ENCODE measurements around the gene VPS45.

The VPS45 gene

DNA sequence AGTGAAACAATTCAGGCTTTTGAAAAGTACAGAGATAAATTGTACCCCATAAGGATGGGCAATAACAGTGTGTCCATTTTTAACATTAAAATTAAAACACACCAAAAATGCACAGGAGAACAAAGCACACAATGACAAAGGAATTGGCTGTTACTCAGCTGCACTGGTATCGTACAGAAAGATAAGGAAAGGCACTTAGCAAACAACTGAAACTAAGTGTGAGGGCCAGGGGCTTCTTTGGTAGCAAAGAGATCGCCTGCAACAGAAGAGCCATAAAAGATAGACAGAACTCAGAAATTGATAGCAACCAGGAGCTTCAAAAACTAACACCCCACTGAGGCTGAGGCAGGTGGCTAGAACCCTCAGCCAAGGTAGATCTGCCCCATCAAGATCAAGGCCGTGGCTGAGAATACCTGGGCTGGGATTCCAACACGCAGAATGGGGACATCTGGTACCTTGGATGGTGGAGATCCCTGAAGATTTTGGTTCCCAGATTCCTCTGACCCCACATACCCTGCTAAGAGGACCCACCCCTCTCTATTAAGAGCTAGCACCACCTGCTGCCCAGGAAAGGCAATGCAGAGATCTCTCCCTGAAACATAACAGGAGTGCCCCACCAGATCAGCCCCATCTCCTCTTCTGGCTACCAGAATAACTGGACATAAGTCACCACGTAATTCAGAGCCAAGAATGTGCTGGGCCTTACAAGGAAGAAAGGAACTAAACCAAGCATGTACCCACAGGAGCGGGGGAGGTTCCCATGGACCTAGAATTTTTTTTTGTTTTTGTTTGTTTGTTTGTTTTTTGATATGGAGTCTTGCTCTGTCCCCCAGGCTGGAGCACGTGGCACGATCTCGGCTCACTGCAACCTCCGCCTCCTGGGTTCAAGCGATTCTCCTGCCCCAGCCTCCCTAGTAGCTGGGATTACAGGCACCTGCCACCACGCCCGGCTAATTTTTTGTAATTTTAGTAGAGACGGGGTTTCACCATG, 98.3 kb downstream of the VPS45 start (continued):
- TF ChIP-seq, protein P1, sequence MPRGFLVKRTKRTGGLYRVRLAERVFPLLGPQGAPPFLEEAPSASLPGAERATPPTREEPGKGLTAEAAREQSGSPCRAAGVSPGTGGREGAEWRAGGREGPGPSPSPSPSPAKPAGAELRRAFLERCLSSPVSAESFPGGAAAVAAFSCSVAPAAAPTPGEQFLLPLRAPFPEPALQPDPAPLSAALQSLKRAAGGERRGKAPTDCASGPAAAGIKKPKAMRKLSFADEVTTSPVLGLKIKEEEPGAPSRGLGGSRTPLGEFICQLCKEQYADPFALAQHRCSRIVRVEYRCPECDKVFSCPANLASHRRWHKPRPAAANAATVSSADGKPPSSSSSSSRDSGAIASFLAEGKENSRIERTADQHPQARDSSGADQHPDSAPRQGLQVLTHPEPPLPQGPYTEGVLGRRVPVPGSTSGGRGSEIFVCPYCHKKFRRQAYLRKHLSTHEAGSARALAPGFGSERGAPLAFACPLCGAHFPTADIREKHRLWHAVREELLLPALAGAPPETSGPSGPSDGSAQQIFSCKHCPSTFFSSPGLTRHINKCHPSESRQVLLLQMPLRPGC (tag by site-specific recombination; IDR thresholded peaks at IDR 0.05) = no peak
- TF ChIP-seq GLI4 (tag by site-specific recombination; IDR thresholded peaks at IDR 0.05) = no peak
- no peak for TF ChIP-seq ZNF610 (tag by site-specific recombination; IDR thresholded peaks at IDR 0.05; ENCODE audit: borderline replicate concordance)
- no peak for TF ChIP-seq RBAK (tag by site-specific recombination; IDR thresholded peaks at IDR 0.05)
- no peak for TF ChIP-seq ZNF561 (tag by site-specific recombination; IDR thresholded peaks at IDR 0.05; ENCODE audit: borderline replicate concordance)
- TF ChIP-seq, protein P2, sequence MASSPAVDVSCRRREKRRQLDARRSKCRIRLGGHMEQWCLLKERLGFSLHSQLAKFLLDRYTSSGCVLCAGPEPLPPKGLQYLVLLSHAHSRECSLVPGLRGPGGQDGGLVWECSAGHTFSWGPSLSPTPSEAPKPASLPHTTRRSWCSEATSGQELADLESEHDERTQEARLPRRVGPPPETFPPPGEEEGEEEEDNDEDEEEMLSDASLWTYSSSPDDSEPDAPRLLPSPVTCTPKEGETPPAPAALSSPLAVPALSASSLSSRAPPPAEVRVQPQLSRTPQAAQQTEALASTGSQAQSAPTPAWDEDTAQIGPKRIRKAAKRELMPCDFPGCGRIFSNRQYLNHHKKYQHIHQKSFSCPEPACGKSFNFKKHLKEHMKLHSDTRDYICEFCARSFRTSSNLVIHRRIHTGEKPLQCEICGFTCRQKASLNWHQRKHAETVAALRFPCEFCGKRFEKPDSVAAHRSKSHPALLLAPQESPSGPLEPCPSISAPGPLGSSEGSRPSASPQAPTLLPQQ (tag by site-specific recombination; IDR thresholded peaks at IDR 0.05) = peak; percentile 54; the same call in 1 of the 2 replicates
- no peak for TF ChIP-seq ZFP3 (tag by site-specific recombination; IDR thresholded peaks at IDR 0.05; ENCODE audit: low read depth)
- TF ChIP-seq KLF1 (tag by site-specific recombination; IDR thresholded peaks at IDR 0.05) = no peak
- TF ChIP-seq, protein P3, sequence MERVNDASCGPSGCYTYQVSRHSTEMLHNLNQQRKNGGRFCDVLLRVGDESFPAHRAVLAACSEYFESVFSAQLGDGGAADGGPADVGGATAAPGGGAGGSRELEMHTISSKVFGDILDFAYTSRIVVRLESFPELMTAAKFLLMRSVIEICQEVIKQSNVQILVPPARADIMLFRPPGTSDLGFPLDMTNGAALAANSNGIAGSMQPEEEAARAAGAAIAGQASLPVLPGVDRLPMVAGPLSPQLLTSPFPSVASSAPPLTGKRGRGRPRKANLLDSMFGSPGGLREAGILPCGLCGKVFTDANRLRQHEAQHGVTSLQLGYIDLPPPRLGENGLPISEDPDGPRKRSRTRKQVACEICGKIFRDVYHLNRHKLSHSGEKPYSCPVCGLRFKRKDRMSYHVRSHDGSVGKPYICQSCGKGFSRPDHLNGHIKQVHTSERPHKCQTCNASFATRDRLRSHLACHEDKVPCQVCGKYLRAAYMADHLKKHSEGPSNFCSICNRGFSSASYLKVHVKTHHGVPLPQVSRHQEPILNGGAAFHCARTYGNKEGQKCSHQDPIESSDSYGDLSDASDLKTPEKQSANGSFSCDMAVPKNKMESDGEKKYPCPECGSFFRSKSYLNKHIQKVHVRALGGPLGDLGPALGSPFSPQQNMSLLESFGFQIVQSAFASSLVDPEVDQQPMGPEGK (tag by site-specific recombination; IDR thresholded peaks at IDR 0.05) = peak; percentile 31; the same call in 1 of the 2 replicates
- TF ChIP-seq, protein P4, sequence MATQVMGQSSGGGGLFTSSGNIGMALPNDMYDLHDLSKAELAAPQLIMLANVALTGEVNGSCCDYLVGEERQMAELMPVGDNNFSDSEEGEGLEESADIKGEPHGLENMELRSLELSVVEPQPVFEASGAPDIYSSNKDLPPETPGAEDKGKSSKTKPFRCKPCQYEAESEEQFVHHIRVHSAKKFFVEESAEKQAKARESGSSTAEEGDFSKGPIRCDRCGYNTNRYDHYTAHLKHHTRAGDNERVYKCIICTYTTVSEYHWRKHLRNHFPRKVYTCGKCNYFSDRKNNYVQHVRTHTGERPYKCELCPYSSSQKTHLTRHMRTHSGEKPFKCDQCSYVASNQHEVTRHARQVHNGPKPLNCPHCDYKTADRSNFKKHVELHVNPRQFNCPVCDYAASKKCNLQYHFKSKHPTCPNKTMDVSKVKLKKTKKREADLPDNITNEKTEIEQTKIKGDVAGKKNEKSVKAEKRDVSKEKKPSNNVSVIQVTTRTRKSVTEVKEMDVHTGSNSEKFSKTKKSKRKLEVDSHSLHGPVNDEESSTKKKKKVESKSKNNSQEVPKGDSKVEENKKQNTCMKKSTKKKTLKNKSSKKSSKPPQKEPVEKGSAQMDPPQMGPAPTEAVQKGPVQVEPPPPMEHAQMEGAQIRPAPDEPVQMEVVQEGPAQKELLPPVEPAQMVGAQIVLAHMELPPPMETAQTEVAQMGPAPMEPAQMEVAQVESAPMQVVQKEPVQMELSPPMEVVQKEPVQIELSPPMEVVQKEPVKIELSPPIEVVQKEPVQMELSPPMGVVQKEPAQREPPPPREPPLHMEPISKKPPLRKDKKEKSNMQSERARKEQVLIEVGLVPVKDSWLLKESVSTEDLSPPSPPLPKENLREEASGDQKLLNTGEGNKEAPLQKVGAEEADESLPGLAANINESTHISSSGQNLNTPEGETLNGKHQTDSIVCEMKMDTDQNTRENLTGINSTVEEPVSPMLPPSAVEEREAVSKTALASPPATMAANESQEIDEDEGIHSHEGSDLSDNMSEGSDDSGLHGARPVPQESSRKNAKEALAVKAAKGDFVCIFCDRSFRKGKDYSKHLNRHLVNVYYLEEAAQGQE (tag by site-specific recombination; IDR thresholded peaks at IDR 0.05) = no peak
- no peak for TF ChIP-seq ZNF114 (tag by site-specific recombination; IDR thresholded peaks at IDR 0.05)
- TF ChIP-seq ZNF433 (tag by site-specific recombination; IDR thresholded peaks at IDR 0.05; ENCODE audit: low read depth) = no peak
- TF ChIP-seq ZNF600 (tag by site-specific recombination; IDR thresholded peaks at IDR 0.05) = peak; percentile 94
- TF ChIP-seq ZNF629 (tag by site-specific recombination; IDR thresholded peaks at IDR 0.05) = no peak
- TF ChIP-seq, protein P5, sequence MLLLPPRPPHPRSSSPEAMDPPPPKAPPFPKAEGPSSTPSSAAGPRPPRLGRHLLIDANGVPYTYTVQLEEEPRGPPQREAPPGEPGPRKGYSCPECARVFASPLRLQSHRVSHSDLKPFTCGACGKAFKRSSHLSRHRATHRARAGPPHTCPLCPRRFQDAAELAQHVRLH (tag by site-specific recombination; IDR thresholded peaks at IDR 0.05) = no peak
- TF ChIP-seq ZNF10 (tag by site-specific recombination; IDR thresholded peaks at IDR 0.05) = peak; percentile 89
- TF ChIP-seq ZNF549 (tag by site-specific recombination; IDR thresholded peaks at IDR 0.05) = no peak
- TF ChIP-seq ZNF596 (tag by site-specific recombination; IDR thresholded peaks at IDR 0.05) = no peak
- TF ChIP-seq, protein P6, sequence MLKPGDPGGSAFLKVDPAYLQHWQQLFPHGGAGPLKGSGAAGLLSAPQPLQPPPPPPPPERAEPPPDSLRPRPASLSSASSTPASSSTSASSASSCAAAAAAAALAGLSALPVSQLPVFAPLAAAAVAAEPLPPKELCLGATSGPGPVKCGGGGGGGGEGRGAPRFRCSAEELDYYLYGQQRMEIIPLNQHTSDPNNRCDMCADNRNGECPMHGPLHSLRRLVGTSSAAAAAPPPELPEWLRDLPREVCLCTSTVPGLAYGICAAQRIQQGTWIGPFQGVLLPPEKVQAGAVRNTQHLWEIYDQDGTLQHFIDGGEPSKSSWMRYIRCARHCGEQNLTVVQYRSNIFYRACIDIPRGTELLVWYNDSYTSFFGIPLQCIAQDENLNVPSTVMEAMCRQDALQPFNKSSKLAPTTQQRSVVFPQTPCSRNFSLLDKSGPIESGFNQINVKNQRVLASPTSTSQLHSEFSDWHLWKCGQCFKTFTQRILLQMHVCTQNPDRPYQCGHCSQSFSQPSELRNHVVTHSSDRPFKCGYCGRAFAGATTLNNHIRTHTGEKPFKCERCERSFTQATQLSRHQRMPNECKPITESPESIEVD (tag by site-specific recombination; IDR thresholded peaks at IDR 0.05) = no peak
- TF ChIP-seq, protein P7, sequence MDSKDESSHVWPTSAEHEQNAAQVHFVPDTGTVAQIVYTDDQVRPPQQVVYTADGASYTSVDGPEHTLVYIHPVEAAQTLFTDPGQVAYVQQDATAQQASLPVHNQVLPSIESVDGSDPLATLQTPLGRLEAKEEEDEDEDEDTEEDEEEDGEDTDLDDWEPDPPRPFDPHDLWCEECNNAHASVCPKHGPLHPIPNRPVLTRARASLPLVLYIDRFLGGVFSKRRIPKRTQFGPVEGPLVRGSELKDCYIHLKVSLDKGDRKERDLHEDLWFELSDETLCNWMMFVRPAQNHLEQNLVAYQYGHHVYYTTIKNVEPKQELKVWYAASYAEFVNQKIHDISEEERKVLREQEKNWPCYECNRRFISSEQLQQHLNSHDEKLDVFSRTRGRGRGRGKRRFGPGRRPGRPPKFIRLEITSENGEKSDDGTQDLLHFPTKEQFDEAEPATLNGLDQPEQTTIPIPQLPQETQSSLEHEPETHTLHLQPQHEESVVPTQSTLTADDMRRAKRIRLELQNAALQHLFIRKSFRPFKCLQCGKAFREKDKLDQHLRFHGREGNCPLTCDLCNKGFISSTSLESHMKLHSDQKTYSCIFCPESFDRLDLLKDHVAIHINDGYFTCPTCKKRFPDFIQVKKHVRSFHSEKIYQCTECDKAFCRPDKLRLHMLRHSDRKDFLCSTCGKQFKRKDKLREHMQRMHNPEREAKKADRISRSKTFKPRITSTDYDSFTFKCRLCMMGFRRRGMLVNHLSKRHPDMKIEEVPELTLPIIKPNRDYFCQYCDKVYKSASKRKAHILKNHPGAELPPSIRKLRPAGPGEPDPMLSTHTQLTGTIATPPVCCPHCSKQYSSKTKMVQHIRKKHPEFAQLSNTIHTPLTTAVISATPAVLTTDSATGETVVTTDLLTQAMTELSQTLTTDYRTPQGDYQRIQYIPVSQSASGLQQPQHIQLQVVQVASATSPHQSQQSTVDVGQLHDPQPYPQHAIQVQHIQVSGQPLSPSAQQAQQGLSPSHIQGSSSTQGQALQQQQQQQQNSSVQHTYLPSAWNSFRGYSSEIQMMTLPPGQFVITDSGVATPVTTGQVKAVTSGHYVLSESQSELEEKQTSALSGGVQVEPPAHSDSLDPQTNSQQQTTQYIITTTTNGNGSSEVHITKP (tag by site-specific recombination; IDR thresholded peaks at IDR 0.05) = no peak
- 0 out of 2 replicates have a peak, but pooled peaks have one; percentile 23 for TF ChIP-seq ZNF324 (tag by site-specific recombination; IDR thresholded peaks at IDR 0.05)
- TF ChIP-seq ZNF184 (tag by site-specific recombination; IDR thresholded peaks at IDR 0.05) = no peak
